ENCODE measurements around the gene S100A8.

- TF ChIP-seq EZH2 (IDR thresholded peaks at IDR 0.05; ENCODE audit: borderline replicate concordance, low read depth, low read length, severe bottlenecking) (no peak), POLR2A (IDR thresholded peaks at IDR 0.05; ENCODE audit: low read depth, low read length) (no peak), POLR2AphosphoS5 (IDR thresholded peaks at IDR 0.05; ENCODE audit: insufficient read depth, low read depth, low read length) (no peak), CTCF (IDR thresholded peaks at IDR 0.05; ENCODE audit: extremely low read depth in 1 of 2, insufficient read depth in 1 of 2, low read depth in 1 of 2, low read length in 2 of 2) (no peak), MAX (IDR thresholded peaks at IDR 0.05; ENCODE audit: insufficient read depth, insufficient read length) (no peak), MYC (IDR thresholded peaks at IDR 0.05; ENCODE audit: low read depth, low read length) (no peak), JUN (IDR thresholded peaks at IDR 0.05; ENCODE audit: borderline replicate concordance, insufficient read depth, insufficient read length, low read depth) (no peak), GATA2 (IDR thresholded peaks at IDR 0.05; ENCODE audit: insufficient read depth, insufficient read length, low read depth, low read length) (no peak), FOS (IDR thresholded peaks at IDR 0.05; ENCODE audit: borderline replicate concordance, insufficient read depth, low read length) (no peak)
Observed at GRCh38 chr1:153430561-153430960, 39.7 kb upstream of the S100A8 start.

Data from endothelial cell of umbilical vein (primary cell).